ENCODE measurements around the gene IFNA7. TPM values are rescaled to one million over a fixed set of nuclear protein-coding genes. Genes with fewer than 3 reads are reported as not detected.
"Not testable (repeated sequence)": the region's sequence is repeated elsewhere in the genome, so short reads cannot be mapped to it uniquely, and the experiment has no call there.

The IFNA7 gene
- total RNA-seq = not detected

GRCh38 chr9:21202105-21202504, at the start of gene IFNA7:
Gene IFNA7 (minus strand): TSS chr9:21202205. CDS start chr9:21202165, 40 bp downstream.
- H3K27me3 Mint-ChIP-seq (ENCODE audit: low read depth) = peaks cover 35% of the 10 kb centered on the region
- H3K4me3 Mint-ChIP-seq; H3K4me1 Mint-ChIP-seq (ENCODE audit: low read depth); ATAC-seq; POLR2A ChIA-PET; DNase-seq; H3K27ac Mint-ChIP-seq; H3K36me3 Mint-ChIP-seq (ENCODE audit: low read depth); CTCF ChIA-PET; H3K9me3 Mint-ChIP-seq (ENCODE audit: insufficient read depth): not testable (repeated sequence)

- H3K4me1 Mint-ChIP-seq (ENCODE audit: low read depth) = peaks cover 4% of the 10 kb centered on the region
- no peak overlapping the region for H3K27ac Mint-ChIP-seq
- POLR2A ChIA-PET = no interaction called here
Measured at GRCh38 chr9:21251638-21252037, 49.6 kb upstream of the IFNA7 start.

GRCh38 chr9:21251190-21251589, 49.2 kb upstream of the IFNA7 start:
- H3K36me3 Mint-ChIP-seq (ENCODE audit: low read depth) = no peaks in the 10 kb centered on the region
- POLR2A ChIA-PET = no interaction called here
- no peak overlapping the region for H3K4me3 Mint-ChIP-seq
- DNase-seq (no peak), ATAC-seq (no peak)
- H3K27ac Mint-ChIP-seq = no peak overlapping the region
- peaks cover 30% of the 10 kb centered on the region for H3K27me3 Mint-ChIP-seq (ENCODE audit: low read depth)
- CTCF ChIA-PET = interaction anchor here (0.8 to 4.3 kb wide), 8 partner anchors 10 to 144 kb away, joined by 3 to 24 read pairs (median 10); no protein-coding TSS in a partner anchor
- no peaks in the 10 kb centered on the region for H3K9me3 Mint-ChIP-seq (ENCODE audit: insufficient read depth)
- H3K4me1 Mint-ChIP-seq (ENCODE audit: low read depth) = peaks cover 4% of the 10 kb centered on the region

More at GRCh38 chr9:21251638-21252037, 49.6 kb upstream of the IFNA7 start:
- no peak overlapping the region for H3K4me3 Mint-ChIP-seq
- peaks cover 33% of the 10 kb centered on the region for H3K27me3 Mint-ChIP-seq (ENCODE audit: low read depth)
- H3K36me3 Mint-ChIP-seq (ENCODE audit: low read depth) = no peaks in the 10 kb centered on the region
- H3K9me3 Mint-ChIP-seq (ENCODE audit: insufficient read depth) = no peaks in the 10 kb centered on the region
- CTCF ChIA-PET = interaction anchor here (0.5 to 4.3 kb wide), 10 partner anchors 9 to 144 kb away, joined by 3 to 24 read pairs (median 6); no protein-coding TSS in a partner anchor
- ATAC-seq (no peak), DNase-seq (no peak)

- ChIA-PET CTCF (no interaction called here), POLR2A (no interaction called here)
- Mint-ChIP-seq H3K9me3 (ENCODE audit: insufficient read depth) (no peaks in the 10 kb centered on the region), H3K36me3 (ENCODE audit: low read depth) (no peaks in the 10 kb centered on the region), H3K4me3 (no peak overlapping the region), H3K27ac (no peak overlapping the region), H3K4me1 (ENCODE audit: low read depth) (peaks cover 7% of the 10 kb centered on the region), H3K27me3 (ENCODE audit: low read depth) (peaks cover 25% of the 10 kb centered on the region)
- DNase-seq (no peak), ATAC-seq (no peak)
Measured at GRCh38 chr9:21244836-21245235, 42.8 kb upstream of the IFNA7 start.

GRCh38 chr9:21239911-21240310, 37.9 kb upstream of the IFNA7 start, which contains the start of gene IFNA14:
Gene IFNA14 (minus strand): TSS chr9:21240005. CDS start chr9:21239935, 70 bp downstream.
- H3K27ac Mint-ChIP-seq = no peak within 1 kb of the TSS
- ATAC-seq (no peak), DNase-seq (no peak)
- CTCF ChIA-PET = interaction anchor here (0.9 to 1.0 kb wide), 2 partner anchors 13 to 45 kb away, joined by 4 read pairs; no protein-coding TSS in a partner anchor
- H3K27me3 Mint-ChIP-seq (ENCODE audit: low read depth) = peaks cover 30% of the 10 kb centered on the region
- no peaks in the 10 kb centered on the region for H3K36me3 Mint-ChIP-seq (ENCODE audit: low read depth)
- no peaks in the 10 kb centered on the region for H3K9me3 Mint-ChIP-seq (ENCODE audit: insufficient read depth)
- peaks cover 15% of the 10 kb centered on the region for H3K4me1 Mint-ChIP-seq (ENCODE audit: low read depth)
- H3K4me3 Mint-ChIP-seq = no peak within 1 kb of the TSS
- POLR2A ChIA-PET = no interaction called here

- ChIA-PET POLR2A (interaction anchor here (0.6 kb wide), 1 partner anchor 33 kb away, joined by 3 read pairs; no protein-coding TSS in a partner anchor), CTCF (interaction anchor here (0.7 to 3.3 kb wide), 51 partner anchors 10 to 697 kb away, joined by 3 to 24 read pairs (median 4); partner anchors contain the start of gene KLHL9)
- ATAC-seq; H3K27ac Mint-ChIP-seq; H3K36me3 Mint-ChIP-seq (ENCODE audit: low read depth); DNase-seq; H3K4me3 Mint-ChIP-seq; H3K4me1 Mint-ChIP-seq (ENCODE audit: low read depth); H3K9me3 Mint-ChIP-seq (ENCODE audit: insufficient read depth): not testable (repeated sequence)
- H3K27me3 Mint-ChIP-seq (ENCODE audit: low read depth) = peaks cover 18% of the 10 kb centered on the region
Measured at GRCh38 chr9:21236360-21236714, 34.3 kb upstream of the IFNA7 start.

GRCh38 chr9:21235468-21236359, 33.7 kb upstream of the IFNA7 start:
- DNase-seq (peak; percentile 54), ATAC-seq (peak; percentile 82)
- POLR2A ChIA-PET = interaction anchor here (0.6 kb wide), 1 partner anchor 32 kb away, joined by 3 read pairs; no protein-coding TSS in a partner anchor
- not testable (repeated sequence) for H3K27ac Mint-ChIP-seq; H3K36me3 Mint-ChIP-seq (ENCODE audit: low read depth); H3K4me1 Mint-ChIP-seq (ENCODE audit: low read depth); H3K4me3 Mint-ChIP-seq; H3K9me3 Mint-ChIP-seq (ENCODE audit: insufficient read depth)
- CTCF ChIA-PET = interaction anchor here (0.6 to 3.3 kb wide), 56 partner anchors 10 to 1464 kb away, joined by 3 to 24 read pairs (median 4); partner anchors contain the start of gene KLHL9
- peaks cover 14% of the 10 kb centered on the region for H3K27me3 Mint-ChIP-seq (ENCODE audit: low read depth)

- Mint-ChIP-seq H3K9me3 (ENCODE audit: insufficient read depth) (no peaks in the 10 kb centered on the region), H3K4me3 (no peak overlapping the region), H3K36me3 (ENCODE audit: low read depth) (no peaks in the 10 kb centered on the region), H3K27me3 (ENCODE audit: low read depth) (peaks cover 13% of the 10 kb centered on the region), H3K27ac (no peak overlapping the region), H3K4me1 (ENCODE audit: low read depth) (peaks cover 10% of the 10 kb centered on the region)
- ChIA-PET CTCF (interaction anchor here (1.0 to 3.3 kb wide), 5 partner anchors 18 to 222 kb away, joined by 3 to 24 read pairs (median 6); no protein-coding TSS in a partner anchor), POLR2A (interaction anchor here (1.0 kb wide), 1 partner anchor 17 kb away, joined by 3 read pairs; no protein-coding TSS in a partner anchor)
- DNase-seq (no peak), ATAC-seq (no peak)
Measured at GRCh38 chr9:21234153-21234687, 32.2 kb upstream of the IFNA7 start.

GRCh38 chr9:21233258-21233657, 31.3 kb upstream of the IFNA7 start:
- no peak overlapping the region for H3K4me3 Mint-ChIP-seq
- H3K9me3 Mint-ChIP-seq (ENCODE audit: insufficient read depth) = no peaks in the 10 kb centered on the region
- H3K27me3 Mint-ChIP-seq (ENCODE audit: low read depth) = peaks cover 9% of the 10 kb centered on the region
- ATAC-seq (no peak), DNase-seq (no peak)
- no peak overlapping the region for H3K27ac Mint-ChIP-seq
- no peaks in the 10 kb centered on the region for H3K36me3 Mint-ChIP-seq (ENCODE audit: low read depth)
- H3K4me1 Mint-ChIP-seq (ENCODE audit: low read depth) = peaks cover 10% of the 10 kb centered on the region
- POLR2A ChIA-PET = interaction anchor here (0.7 kb wide), 1 partner anchor 534 kb away, joined by 3 read pairs; no protein-coding TSS in a partner anchor
- CTCF ChIA-PET = interaction anchor here (1.5 to 3.3 kb wide), 2 partner anchors 19 to 38 kb away, joined by 5 to 24 read pairs; no protein-coding TSS in a partner anchor

- Mint-ChIP-seq H3K36me3 (ENCODE audit: low read depth) (no peaks in the 10 kb centered on the region), H3K9me3 (ENCODE audit: insufficient read depth) (no peaks in the 10 kb centered on the region), H3K27me3 (ENCODE audit: low read depth) (peaks cover 13% of the 10 kb centered on the region), H3K27ac (no peak within 1 kb of the TSS), H3K4me1 (ENCODE audit: low read depth) (no peaks in the 10 kb centered on the region), H3K4me3 (no peak within 1 kb of the TSS)
- no peak for DNase-seq
- CTCF ChIA-PET = no interaction called here
- POLR2A ChIA-PET = no interaction called here
- ATAC-seq = no peak
Measured at GRCh38 chr9:21228122-21228521, 26.1 kb upstream of the IFNA7 start, which contains the start of gene IFNA17. Gene IFNA17 (minus strand): TSS chr9:21228222. CDS start chr9:21228173, 49 bp downstream.

GRCh38 chr9:21217211-21217610, 15.2 kb upstream of the IFNA7 start, which contains the start of gene IFNA16:
Gene IFNA16 (minus strand): TSS chr9:21217311. CDS start chr9:21217305, 6 bp downstream.
- CTCF ChIA-PET = interaction anchor here (1.1 kb wide), 1 partner anchor 19 kb away, joined by 6 read pairs; no protein-coding TSS in a partner anchor
- not testable (repeated sequence) for H3K4me3 Mint-ChIP-seq; ATAC-seq; H3K9me3 Mint-ChIP-seq (ENCODE audit: insufficient read depth); H3K36me3 Mint-ChIP-seq (ENCODE audit: low read depth); H3K4me1 Mint-ChIP-seq (ENCODE audit: low read depth); H3K27ac Mint-ChIP-seq; DNase-seq
- peaks cover 41% of the 10 kb centered on the region for H3K27me3 Mint-ChIP-seq (ENCODE audit: low read depth)
- POLR2A ChIA-PET = interaction anchor here (0.6 kb wide), 1 partner anchor 17 kb away, joined by 3 read pairs; no protein-coding TSS in a partner anchor
